ENCODE data around the gene PCNX3. TPM values are rescaled to one million over a fixed set of nuclear protein-coding genes. Genes with fewer than 3 reads are reported as not detected.

The PCNX3 gene
- total and polyA plus RNA-seq, 10 of the 15 experiments (the other 5 are each of a cell fraction or from before 2014, with no cell fraction given) = 0.03 to 46.6 (median 8.4) TPM

GRCh38 chr11:65653229-65654225, 38.0 kb downstream of the PCNX3 start:
- SMC1A ChIA-PET (ENCODE audit: uncharacterized antibody, unreplicated experiment) = interaction anchor here (0.8 to 4.0 kb wide), 10 partner anchors 8 to 237 kb away, joined by 3 to 33 read pairs (median 4); partner anchors contain the start of genes CCDC85B, PCNX3, RELA and SIPA1
- TF ChIP-seq BCL3 (IDR thresholded peaks at IDR 0.05; ENCODE audit: borderline replicate concordance, insufficient read depth, low read depth, low read length, poor library complexity, severe bottlenecking) (no peak), BACH1 (IDR thresholded peaks at IDR 0.05; ENCODE audit: borderline replicate concordance) (no peak), SMARCA5 (IDR thresholded peaks at IDR 0.05) (0 out of 2 replicates have a peak, but pooled peaks have one; percentile 10), PRDM15 (CRISPR knock-in tag; IDR thresholded peaks at IDR 0.05) (no peak), NRF1 (conservative IDR thresholded peaks at IDR 0.05; ENCODE audit: low read depth, low read length) (no peak), POU2F2 (IDR thresholded peaks at IDR 0.05; ENCODE audit: borderline replicate concordance, low read depth, low read length) (peak; percentile 4; the same call in 1 of the 3 replicates), PKNOX1 (IDR thresholded peaks at IDR 0.05) (no peak), CHD4 (IDR thresholded peaks at IDR 0.05) (no peak), ASH2L (IDR thresholded peaks at IDR 0.05; ENCODE audit: borderline replicate concordance, low read depth) (no peak), CBFB (IDR thresholded peaks at IDR 0.05; ENCODE audit: low read depth) (no peak), MXI1 (IDR thresholded peaks at IDR 0.05; ENCODE audit: low read depth, low read length) (no peak), HDGF (IDR thresholded peaks at IDR 0.05) (no peak), RCOR1 (conservative IDR thresholded peaks at IDR 0.05; ENCODE audit: low read depth, low read length) (no peak), IKZF2 (IDR thresholded peaks at IDR 0.05) (no peak), MAX (IDR thresholded peaks at IDR 0.05; ENCODE audit: low read depth, low read length) (no peak)

More at GRCh38 chr11:65653229-65654225, 38.0 kb downstream of the PCNX3 start:
- Histone ChIP-seq H3K79me2 (ENCODE audit: control insufficient read depth, insufficient read depth, low read length) (peaks cover 2% of the 10 kb centered on the region), H3K27me3 (replicated peaks in 1 of 2; ENCODE audit: control insufficient read depth in 2 of 2, insufficient read depth in 2 of 2, low read length in 1 of 2) (no peaks in the 10 kb centered on the region), H3K4me1 (ENCODE audit: control insufficient read depth, insufficient read depth, low read length) (peaks cover 16% of the 10 kb centered on the region), H4K20me1 (ENCODE audit: control insufficient read depth, insufficient read depth) (no peaks in the 10 kb centered on the region; the same call in none of the 2 replicates), H2AFZ (ENCODE audit: control insufficient read depth, low read depth, low read length) (no peak overlapping the region; the same call in 1 of the 2 replicates), H3K9ac (ENCODE audit: control insufficient read depth, insufficient read depth, low read length) (peak overlapping the region; percentile 84), H3K4me2 (ENCODE audit: control insufficient read depth, insufficient read depth) (peak overlapping the region; percentile 96), H3K4me3 (peak overlapping the region; percentile 18; the same call in 1 of the 2 replicates), H3K27ac (ENCODE audit: control insufficient read depth, insufficient read depth) (peak overlapping the region; percentile 90), H3K36me3 (ENCODE audit: control insufficient read depth in 2 of 2, insufficient read depth in 2 of 2, low read length in 1 of 2) (peaks cover 45 to 48% of the 10 kb centered on the region in 2 experiments), H3K9me3 (replicated peaks; ENCODE audit: control insufficient read depth, insufficient read depth, low read length) (no peaks in the 10 kb centered on the region)
- 38% methylated on average over 12 of the region's 12 CpGs for WGBS (ENCODE audit: insufficient coverage, insufficient replicate concordance, low lambda C conversion rate, missing lambda C conversion rate)
- intact Hi-C loops (cut with micrococcal nuclease; ENCODE audit: unreplicated experiment) = loop anchor here (2.0 kb wide), 1 partner anchor 15 kb away; the partner anchor contains the start of gene SIPA1
- ATAC-seq (no peak), FAIRE-seq (peak; percentile 57), DNase-seq (ENCODE audit: low read depth, low spot score) (no peak)
- ChIA-PET POLR2A (interaction anchor here (0.6 to 7.9 kb wide), 8 partner anchors 8 to 235 kb away, joined by 3 to 100 read pairs (median 4); partner anchors contain the start of genes FIBP, PCNX3, RELA and SIPA1), RAD21 (ENCODE audit: unreplicated experiment) (interaction anchor here (1.2 to 3.0 kb wide), 7 partner anchors 10 to 41 kb away, joined by 3 to 23 read pairs (median 9); partner anchors contain the start of genes PCNX3, RELA and SIPA1), CTCF (interaction anchor here (1.0 to 3.5 kb wide), 12 partner anchors 9 to 111 kb away, joined by 3 to 18 read pairs (median 4); partner anchors contain the start of genes PCNX3 and RELA)
- in situ Hi-C loops (cut with MboI) = no loop called here
- no TSS peak for BruUV-seq (replicated peaks)
